HepG2 (cell line): ENCODE data around the gene BCAS1. TPM values are rescaled to one million over a fixed set of nuclear protein-coding genes. Genes with fewer than 3 reads are reported as not detected.

Source experiments
- ATAC-seq: fragments of 200-7000 bp; cut with Tn5 transposase; 3 replicates; pipeline ENCODE4 v1.9.1; 2020; ENCODE audit warnings: mild to moderate bottlenecking, moderate library complexity
- BruUV-seq: library from RNA; stranded (reverse); fragments of 400-500 nt; replicated peaks from 2 replicates; lab custom pipeline; 2021; lab: Mats Ljungman, UMichigan
- CTCF ChIA-PET: fragments of 300-600 bp; formaldehyde crosslinking; extraction: SDS; loops from one replicate; lab custom pipeline; 2021; ENCODE audit warnings: low total read pairs, inconsistent platforms, low intra/inter-chr PET ratio; lab: Yijun Ruan, JAX
- POLR2A ChIA-PET: fragments of 350-600 bp; sonication (Branson Sonifier 250); formaldehyde crosslinking; loops from one replicate; lab custom pipeline; 2020; ENCODE audit warnings: antibody characterized with exemption, inconsistent platforms; lab: Yijun Ruan, JAX
- DNase-seq: peaks from one replicate; pipeline ENCODE4 v3.0.0-alpha.2; 2015; ENCODE audit warnings: low spot score
- FAIRE-seq: peaks from 3 replicates; lab custom pipeline; 2011; peaks lifted over from hg19 to GRCh38; lab: Jason Lieb, UNC
- H2AFZ ChIP-seq: one replicate; pipeline ENCODE4 v1.6.1; 2011; ENCODE audit warnings: low read length, inconsistent platforms
- H3K27ac ChIP-seq: fragments of 300-600 bp; 3 replicates; pipeline ENCODE4 v1.8.0; 2011; ENCODE audit warnings: mixed run types, mild to moderate bottlenecking, mixed read lengths, low read length, inconsistent platforms; ENCODE audit not compliant: insufficient read depth; ENCODE audit errors: extremely low read length
- H3K27me3 ChIP-seq, 2 experiments: fragments of 200-600 bp in 1 of 2; 2 replicates in 1 of 2; 3 replicates in 1 of 2; pipeline versions ENCODE4 v1.6.0 to v1.8.0; 2011; ENCODE audit warnings: low read length in 2 of 2, mild to moderate bottlenecking in 2 of 2, moderate library complexity in 2 of 2, inconsistent platforms in 1 of 2; ENCODE audit not compliant: insufficient read depth in 2 of 2, control insufficient read depth in 1 of 2
- H3K36me3 ChIP-seq, 2 experiments: fragments of 200-600 bp in 1 of 2; replicated peaks in 1 of 2; 2 replicates in 1 of 2; 3 replicates in 1 of 2; pipeline versions ENCODE4 v1.5.1 to v1.8.0; 2011; ENCODE audit warnings: low read length in 2 of 2, inconsistent platforms in 1 of 2; ENCODE audit not compliant: insufficient read depth in 2 of 2, control insufficient read depth in 1 of 2
- H3K4me1 ChIP-seq: 2 replicates; pipeline ENCODE4 v1.5.1; 2012; ENCODE audit warnings: low read length, inconsistent platforms; ENCODE audit not compliant: insufficient read depth
- H3K4me2 ChIP-seq: 2 replicates; pipeline ENCODE4 v1.6.0; 2011; ENCODE audit warnings: low read depth, low read length, inconsistent platforms
- H3K4me3 ChIP-seq, 3 experiments: fragments of 200-600 bp in 1 of 3; sonication (generic), shearing (Covaris generic) in 1 of 3; replicated peaks in 1 of 3; 2 replicates each; pipeline ENCODE4 v1.5.1; 2011 to 2016; ENCODE audit warnings: low read length in 3 of 3, inconsistent platforms in 2 of 3, low read depth in 2 of 3, mild to moderate bottlenecking in 2 of 3, control low read depth in 1 of 3, mixed read lengths in 1 of 3; ENCODE audit not compliant: insufficient read depth in 1 of 3
- H3K79me2 ChIP-seq: one replicate; pipeline ENCODE4 v1.6.1; 2011; ENCODE audit warnings: low read length, inconsistent platforms; ENCODE audit not compliant: insufficient read depth
- H3K9ac ChIP-seq: 2 replicates; pipeline ENCODE4 v1.6.0; 2011; ENCODE audit warnings: mild to moderate bottlenecking, low read depth, low read length, inconsistent platforms; ENCODE audit not compliant: insufficient read depth
- H3K9me3 ChIP-seq: 2 replicates; pipeline ENCODE4 v1.5.1; 2012; ENCODE audit warnings: mild to moderate bottlenecking, low read length
- H4K20me1 ChIP-seq: 2 replicates; pipeline ENCODE4 v1.6.0; 2011; ENCODE audit warnings: inconsistent platforms, mild to moderate bottlenecking, low read length, moderate library complexity; ENCODE audit not compliant: insufficient read depth
- CHCHD3 ChIP-seq: sonication (generic); formaldehyde crosslinking; IDR thresholded peaks from 2 replicates; pipeline ENCODE4 v1.8.0; 2022; ENCODE audit warnings: mild to moderate bottlenecking, missing genetic modification reagents, moderate library complexity
- FOXO4 ChIP-seq: sonication (generic); formaldehyde crosslinking; conservative IDR thresholded peaks from 2 replicates; pipeline ENCODE4 v1.8.1; 2023; ENCODE audit warnings: missing genetic modification reagents
- HHEX ChIP-seq: IDR thresholded peaks from 2 replicates; pipeline ENCODE4 v1.6.1; 2016; ENCODE audit warnings: control low read depth
- IKZF4 ChIP-seq: sonication (generic); formaldehyde crosslinking; IDR thresholded peaks from 2 replicates; pipeline ENCODE4 v1.5.1; 2020; ENCODE audit warnings: borderline replicate concordance, mild to moderate bottlenecking, low read depth, missing genetic modification reagents; ENCODE audit errors: not compliant biosample characterization
- JUN ChIP-seq: sonication (generic); formaldehyde crosslinking; IDR thresholded peaks from 2 replicates; pipeline ENCODE4 v1.4.0; 2020; ENCODE audit warnings: mild to moderate bottlenecking, missing genetic modification reagents
- NAIF1 ChIP-seq: sonication (generic); formaldehyde crosslinking; IDR thresholded peaks from 2 replicates; pipeline ENCODE4 v1.5.0; 2020; ENCODE audit warnings: mild to moderate bottlenecking, missing genetic modification reagents, borderline replicate concordance
- NFYC ChIP-seq: IDR thresholded peaks from 2 replicates; pipeline ENCODE4 v1.6.1; 2016; ENCODE audit warnings: missing genetic modification reagents, missing compliant biosample characterization
- PAX8 ChIP-seq: sonication (generic); formaldehyde crosslinking; IDR thresholded peaks from 2 replicates; pipeline ENCODE4 v1.8.0; 2022; ENCODE audit warnings: mild to moderate bottlenecking, missing genetic modification reagents, borderline replicate concordance
- SAP130 ChIP-seq: IDR thresholded peaks from 2 replicates; pipeline ENCODE4 v1.6.1; 2016; ENCODE audit warnings: low read depth
- TEAD2 ChIP-seq: sonication (generic); formaldehyde crosslinking; IDR thresholded peaks from 2 replicates; pipeline ENCODE4 v1.9.0; 2021; ENCODE audit warnings: missing genetic modification reagents
- THAP8 ChIP-seq: sonication (generic); formaldehyde crosslinking; IDR thresholded peaks from 2 replicates; pipeline ENCODE4 v1.5.1; 2020; ENCODE audit warnings: missing genetic modification reagents, mild to moderate bottlenecking, borderline replicate concordance
- ZBTB26 ChIP-seq: IDR thresholded peaks from 2 replicates; pipeline ENCODE4 v1.6.1; 2016; ENCODE audit warnings: missing compliant biosample characterization, missing genetic modification reagents, borderline replicate concordance
- ZMYM2 ChIP-seq: sonication (generic); formaldehyde crosslinking; IDR thresholded peaks from 2 replicates; pipeline ENCODE4 v1.8.0; 2022; ENCODE audit warnings: mild to moderate bottlenecking, missing genetic modification reagents
- ZNF557 ChIP-seq: sonication (generic); formaldehyde crosslinking; IDR thresholded peaks from 2 replicates; pipeline ENCODE4 v1.4.0; 2020; ENCODE audit warnings: missing genetic modification reagents
- ZNF619 ChIP-seq: sonication (generic); formaldehyde crosslinking; IDR thresholded peaks from 2 replicates; pipeline ENCODE4 v1.4.0; 2020; ENCODE audit warnings: mild to moderate bottlenecking, missing genetic modification reagents
- ZSCAN29 ChIP-seq: sonication (generic); formaldehyde crosslinking; conservative IDR thresholded peaks from 2 replicates; pipeline ENCODE4 v1.4.0; 2020; ENCODE audit warnings: mild to moderate bottlenecking, missing genetic modification reagents
- WGBS: methylation state at CpG from one replicate; pipeline ENCODE4 v1.1.6; 2017; ENCODE audit warnings: low lambda C conversion rate; 5-methylcytosine and 5-hydroxymethylcytosine counted together
- in situ Hi-C: cut with HindIII; loops from 2 replicates; pipeline ENCODE4 v1.10.0; 2017; ENCODE audit warnings: low pct_unique_long_range_greater_than_20kb; ENCODE audit not compliant: extremely low pct_ligation_motif_present
- intact Hi-C: fragments of 100-400 bp; cut with micrococcal nuclease; formaldehyde crosslinking; loops from one replicate; pipeline ENCODE4 v1.10.0; 2022; ENCODE audit not compliant: unreplicated experiment
- polyA plus RNA-seq, 8 experiments: library from polyadenylated mRNA; depleted of rRNA in 3 of 8; stranded (reverse) in 7 of 8; unstranded in 1 of 8; fragments of >200 nt; fragmentation: Illumina TruSeq in 4 of 8; extraction: Trizol in 4 of 8; gene quantifications; 2 replicates each; pipeline versions ENCODE4 v1.2.1 to v1.2.3, GENCODE V29; 2011 to 2016; ENCODE audit warnings: low read depth in 4 of 8, missing spikeins in 1 of 8, mixed read lengths in 1 of 8; ENCODE audit not compliant: insufficient read depth in 1 of 8
- total RNA-seq, 5 experiments: library from RNA; depleted of rRNA; stranded (reverse); fragments of >200 nt; fragmentation: Illumina TruSeq; extraction: Trizol; gene quantifications; 2 replicates each; pipeline ENCODE4 v1.2.3, GENCODE V29; 2016; ENCODE audit warnings: low read depth in 1 of 5
- TF ChIP-seq, protein P1 (sequence below): sonication (generic); formaldehyde crosslinking; IDR thresholded peaks from 2 replicates; pipeline ENCODE4 v1.4.0; 2020; ENCODE audit warnings: missing genetic modification reagents
- TF ChIP-seq, protein P2 (sequence below): sonication (generic); formaldehyde crosslinking; IDR thresholded peaks from 2 replicates; pipeline ENCODE4 v1.5.0; 2020; ENCODE audit warnings: missing genetic modification reagents, mild to moderate bottlenecking, borderline replicate concordance

Gene BCAS1
- total and polyA plus RNA-seq, 2 of the 13 experiments (the other 11 are each of a cell fraction or from before 2014, with no cell fraction given) = 0.55 to 0.91 TPM

GRCh38 chr20:54028276-54029011 lies 42.0 kb downstream of the BCAS1 start:
- Histone ChIP-seq H3K9ac (no peak overlapping the region), H4K20me1 (no peaks in the 10 kb centered on the region), H3K27me3 (no peaks in the 10 kb centered on the region), H3K4me3 (no peak overlapping the region), H3K4me1 (no peaks in the 10 kb centered on the region), H3K79me2 (no peaks in the 10 kb centered on the region), H3K4me2 (no peak overlapping the region), H2AFZ (no peak overlapping the region), H3K9me3 (no peaks in the 10 kb centered on the region), H3K36me3 (no peaks in the 10 kb centered on the region), H3K27ac (no peak overlapping the region)
- ChIA-PET POLR2A (no interaction called here), CTCF (no interaction called here)
- ATAC-seq = no peak
- no peak for DNase-seq
- intact Hi-C loops (no loop called here), in situ Hi-C loops (no loop called here)
- no peak for FAIRE-seq
- no TSS peak for BruUV-seq
- 77% methylated on average over 22 of the region's 22 CpGs for WGBS
- TF ChIP-seq HHEX (CRISPR knock-in tag) = no peak
- no peak for TF ChIP-seq JUN
- no peak for TF ChIP-seq THAP8
- no peak for TF ChIP-seq FOXO4 (CRISPR knock-in tag)
- TF ChIP-seq ZNF619 (CRISPR knock-in tag) = no peak
- TF ChIP-seq NAIF1 (CRISPR knock-in tag) = no peak
- TF ChIP-seq IKZF4 = no peak
- no peak for TF ChIP-seq ZNF557 (CRISPR knock-in tag)
- no peak for TF ChIP-seq ZSCAN29 (CRISPR knock-in tag)
- no peak for TF ChIP-seq CHCHD3
- no peak for TF ChIP-seq ZMYM2
- TF ChIP-seq SAP130 (CRISPR knock-in tag) = no peak
- TF ChIP-seq, protein P1, sequence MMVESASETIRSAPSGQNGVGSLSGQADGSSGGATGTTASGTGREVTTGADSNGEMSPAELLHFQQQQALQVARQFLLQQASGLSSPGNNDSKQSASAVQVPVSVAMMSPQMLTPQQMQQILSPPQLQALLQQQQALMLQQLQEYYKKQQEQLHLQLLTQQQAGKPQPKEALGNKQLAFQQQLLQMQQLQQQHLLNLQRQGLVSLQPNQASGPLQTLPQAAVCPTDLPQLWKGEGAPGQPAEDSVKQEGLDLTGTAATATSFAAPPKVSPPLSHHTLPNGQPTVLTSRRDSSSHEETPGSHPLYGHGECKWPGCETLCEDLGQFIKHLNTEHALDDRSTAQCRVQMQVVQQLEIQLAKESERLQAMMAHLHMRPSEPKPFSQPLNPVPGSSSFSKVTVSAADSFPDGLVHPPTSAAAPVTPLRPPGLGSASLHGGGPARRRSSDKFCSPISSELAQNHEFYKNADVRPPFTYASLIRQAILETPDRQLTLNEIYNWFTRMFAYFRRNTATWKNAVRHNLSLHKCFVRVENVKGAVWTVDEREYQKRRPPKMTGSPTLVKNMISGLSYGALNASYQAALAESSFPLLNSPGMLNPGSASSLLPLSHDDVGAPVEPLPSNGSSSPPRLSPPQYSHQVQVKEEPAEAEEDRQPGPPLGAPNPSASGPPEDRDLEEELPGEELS (CRISPR knock-in tag) = no peak
- no peak for TF ChIP-seq PAX8
- no peak for TF ChIP-seq TEAD2
- TF ChIP-seq ZBTB26 (CRISPR knock-in tag) = no peak
- TF ChIP-seq NFYC (CRISPR knock-in tag) = no peak
- TF ChIP-seq, protein P2, sequence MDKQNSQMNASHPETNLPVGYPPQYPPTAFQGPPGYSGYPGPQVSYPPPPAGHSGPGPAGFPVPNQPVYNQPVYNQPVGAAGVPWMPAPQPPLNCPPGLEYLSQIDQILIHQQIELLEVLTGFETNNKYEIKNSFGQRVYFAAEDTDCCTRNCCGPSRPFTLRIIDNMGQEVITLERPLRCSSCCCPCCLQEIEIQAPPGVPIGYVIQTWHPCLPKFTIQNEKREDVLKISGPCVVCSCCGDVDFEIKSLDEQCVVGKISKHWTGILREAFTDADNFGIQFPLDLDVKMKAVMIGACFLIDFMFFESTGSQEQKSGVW = no peak
